ENCODE results near the gene THEMIS2.
"Not testable (repeated sequence)": the region's sequence is repeated elsewhere in the genome, so short reads cannot be mapped to it uniquely, and the experiment has no call there.

The THEMIS2 gene

GRCh38 chr1:27862671-27863537 lies 9.4 kb upstream of the THEMIS2 start:
- no peak for DNase-seq (ENCODE audit: low spot score)

- no peak for DNase-seq (ENCODE audit: low spot score)
Measured at GRCh38 chr1:27863538-27863915, 8.8 kb upstream of the THEMIS2 start.

- no peak for DNase-seq (ENCODE audit: low spot score)
Measured at GRCh38 chr1:27864264-27864895, 8.0 kb upstream of the THEMIS2 start.

- no peak for DNase-seq (ENCODE audit: low spot score)
Measured at GRCh38 chr1:27865821-27866220, 6.5 kb upstream of the THEMIS2 start.

- no peak for DNase-seq (ENCODE audit: low spot score)
Measured at GRCh38 chr1:27868556-27868931, 3.8 kb upstream of the THEMIS2 start.

GRCh38 chr1:27868932-27869718 lies 3.2 kb upstream of the THEMIS2 start:
- DNase-seq (ENCODE audit: low spot score): peak; percentile 60

DNA sequence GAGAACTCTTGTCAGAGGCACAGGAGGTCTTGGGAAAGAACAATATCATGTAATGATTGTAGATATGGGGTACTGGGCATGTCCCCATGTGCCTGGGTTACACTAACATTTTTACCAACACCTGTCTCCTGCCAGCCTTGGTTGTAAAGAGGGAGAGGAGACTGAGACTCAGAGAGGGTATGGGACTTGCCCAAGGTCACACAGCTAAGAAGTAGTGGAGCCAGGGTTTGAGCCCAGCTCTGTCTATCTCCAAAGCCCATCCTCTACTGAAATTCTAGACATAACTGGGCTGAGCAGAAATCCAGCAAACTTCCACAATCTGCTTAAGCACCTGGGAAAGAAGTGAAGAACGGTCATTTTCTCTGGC lies 2.6 kb upstream of the THEMIS2 start:
- DNase-seq (ENCODE audit: low spot score): no peak

- DNase-seq (ENCODE audit: low spot score): not testable (repeated sequence)
Measured at GRCh38 chr1:27871076-27871475, 1.3 kb upstream of the THEMIS2 start.

DNA sequence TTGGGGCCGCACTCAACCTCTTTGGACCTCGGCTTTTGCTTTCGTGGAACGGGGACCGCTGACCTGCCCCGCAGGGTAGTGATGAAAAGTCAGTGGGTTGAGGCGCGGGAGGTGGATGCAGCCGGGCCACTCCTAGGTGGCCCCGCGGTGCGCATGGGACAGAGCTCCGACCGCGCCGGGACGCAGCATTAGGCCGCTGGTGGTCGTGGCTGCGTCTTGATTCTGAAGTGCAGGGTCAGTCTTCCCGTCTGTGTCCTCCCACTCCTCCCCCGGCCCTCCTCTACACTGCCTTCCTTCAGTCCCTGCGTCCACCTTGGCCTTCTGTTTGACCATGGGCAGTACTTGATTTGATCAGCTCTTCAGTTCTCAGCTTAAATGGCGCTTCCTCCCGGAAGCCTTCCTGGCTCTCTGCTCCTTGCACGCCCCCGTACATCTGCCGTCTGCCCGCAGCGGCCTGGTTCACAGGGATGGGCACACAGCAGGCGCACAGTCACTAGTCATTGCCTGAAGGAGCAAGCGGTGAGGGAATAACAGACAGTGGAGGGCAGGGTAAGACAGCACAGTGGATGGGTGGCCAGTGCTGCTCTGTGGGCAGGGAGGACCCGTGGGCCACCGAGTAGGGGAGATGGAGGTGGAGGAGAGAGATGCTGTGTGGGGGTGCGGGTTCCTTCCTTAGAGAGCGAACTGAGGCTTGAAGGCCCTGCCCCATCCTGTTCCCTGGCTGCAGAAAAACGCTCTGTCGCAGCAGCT lies 633 bp downstream of the THEMIS2 start:
- DNase-seq (ENCODE audit: low spot score): peak; percentile 54

GRCh38 chr1:27873671-27874384 lies 1.5 kb downstream of the THEMIS2 start:
- DNase-seq (ENCODE audit: low spot score): no peak

DNA sequence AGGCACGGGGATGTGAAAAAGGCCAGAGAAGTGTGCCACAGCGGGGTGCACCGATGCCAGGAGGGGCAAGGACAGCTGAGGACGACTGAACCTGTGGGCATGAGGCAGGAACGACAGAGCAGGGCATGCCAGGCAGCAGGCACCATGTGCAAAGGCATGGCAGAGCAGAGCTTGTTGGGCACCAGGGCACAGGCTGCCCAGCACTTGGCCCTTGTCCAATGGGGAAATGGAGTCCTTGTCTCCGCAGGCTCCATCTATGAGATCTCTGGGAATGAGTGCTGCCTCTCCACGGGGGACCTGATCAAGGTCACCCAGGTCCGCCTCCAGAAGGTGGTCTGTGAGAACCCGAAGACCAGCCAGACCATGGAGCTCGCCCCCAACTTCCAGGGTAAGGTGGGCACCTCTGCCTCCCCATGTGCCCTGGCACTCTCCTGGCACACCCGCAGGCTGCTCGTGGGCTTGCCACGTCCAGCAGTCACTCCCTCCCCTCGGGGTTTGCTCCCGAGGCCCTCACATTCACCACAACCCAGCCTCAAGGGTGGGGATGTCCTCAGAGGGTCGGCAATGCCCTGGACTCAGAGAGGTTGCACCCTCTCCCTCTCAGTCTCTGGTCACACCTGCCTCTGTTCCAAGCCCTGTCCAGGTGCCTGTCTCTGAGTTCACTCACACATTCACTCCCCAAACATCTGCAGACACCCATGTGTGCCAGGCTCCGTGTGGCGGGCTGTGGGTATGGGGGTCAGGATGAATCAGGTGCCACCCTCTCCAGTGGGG lies 4.2 kb downstream of the THEMIS2 start:
- no peak for DNase-seq (ENCODE audit: low spot score)

GRCh38 chr1:27877115-27877416 lies 4.7 kb downstream of the THEMIS2 start:
- DNase-seq (ENCODE audit: low spot score): no peak

GRCh38 chr1:27878039-27878438 lies 5.7 kb downstream of the THEMIS2 start:
- DNase-seq (ENCODE audit: low spot score): no peak

GRCh38 chr1:27878787-27879335 lies 6.5 kb downstream of the THEMIS2 start:
- DNase-seq (ENCODE audit: low spot score): no peak

GRCh38 chr1:27879374-27880082 lies 7.2 kb downstream of the THEMIS2 start:
- no peak for DNase-seq (ENCODE audit: low spot score)

DNA sequence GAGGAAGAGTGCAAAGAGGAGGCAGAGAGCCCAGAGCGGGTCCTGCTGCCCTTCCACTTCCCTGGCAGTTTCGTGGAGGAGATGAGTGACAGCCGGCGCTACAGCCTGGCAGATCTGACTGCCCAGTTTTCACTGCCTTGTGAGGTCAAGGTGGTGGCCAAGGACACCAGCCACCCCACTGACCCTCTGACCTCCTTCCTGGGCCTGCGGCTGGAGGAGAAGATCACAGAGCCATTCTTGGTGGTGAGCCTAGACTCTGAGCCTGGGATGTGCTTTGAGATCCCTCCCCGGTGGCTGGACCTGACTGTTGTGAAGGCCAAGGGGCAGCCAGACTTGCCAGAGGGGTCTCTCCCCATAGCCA lies 10.2 kb downstream of the THEMIS2 start:
- no peak for DNase-seq (ENCODE audit: low spot score)

DNA sequence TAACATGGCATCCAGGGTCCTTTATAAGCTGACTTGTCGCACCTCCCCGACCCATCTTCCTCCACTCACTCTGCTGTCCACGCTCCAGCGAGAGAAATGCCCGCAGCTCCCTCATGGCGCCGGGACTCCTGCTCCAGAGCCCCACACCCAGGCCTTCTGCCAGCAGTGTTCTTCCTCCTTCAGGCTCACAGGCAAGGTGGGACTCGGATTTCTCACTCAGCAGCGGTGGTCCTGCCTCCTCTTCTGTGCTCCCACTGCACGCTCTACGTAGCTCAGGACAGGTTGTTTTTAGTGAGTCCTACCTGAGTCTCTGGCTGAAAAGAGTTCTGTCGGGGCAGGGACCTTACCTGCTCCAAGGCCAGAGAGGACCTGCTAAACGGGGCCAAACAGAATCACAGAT lies 11.2 kb downstream of the THEMIS2 start:
- no peak for DNase-seq (ENCODE audit: low spot score)

DNA sequence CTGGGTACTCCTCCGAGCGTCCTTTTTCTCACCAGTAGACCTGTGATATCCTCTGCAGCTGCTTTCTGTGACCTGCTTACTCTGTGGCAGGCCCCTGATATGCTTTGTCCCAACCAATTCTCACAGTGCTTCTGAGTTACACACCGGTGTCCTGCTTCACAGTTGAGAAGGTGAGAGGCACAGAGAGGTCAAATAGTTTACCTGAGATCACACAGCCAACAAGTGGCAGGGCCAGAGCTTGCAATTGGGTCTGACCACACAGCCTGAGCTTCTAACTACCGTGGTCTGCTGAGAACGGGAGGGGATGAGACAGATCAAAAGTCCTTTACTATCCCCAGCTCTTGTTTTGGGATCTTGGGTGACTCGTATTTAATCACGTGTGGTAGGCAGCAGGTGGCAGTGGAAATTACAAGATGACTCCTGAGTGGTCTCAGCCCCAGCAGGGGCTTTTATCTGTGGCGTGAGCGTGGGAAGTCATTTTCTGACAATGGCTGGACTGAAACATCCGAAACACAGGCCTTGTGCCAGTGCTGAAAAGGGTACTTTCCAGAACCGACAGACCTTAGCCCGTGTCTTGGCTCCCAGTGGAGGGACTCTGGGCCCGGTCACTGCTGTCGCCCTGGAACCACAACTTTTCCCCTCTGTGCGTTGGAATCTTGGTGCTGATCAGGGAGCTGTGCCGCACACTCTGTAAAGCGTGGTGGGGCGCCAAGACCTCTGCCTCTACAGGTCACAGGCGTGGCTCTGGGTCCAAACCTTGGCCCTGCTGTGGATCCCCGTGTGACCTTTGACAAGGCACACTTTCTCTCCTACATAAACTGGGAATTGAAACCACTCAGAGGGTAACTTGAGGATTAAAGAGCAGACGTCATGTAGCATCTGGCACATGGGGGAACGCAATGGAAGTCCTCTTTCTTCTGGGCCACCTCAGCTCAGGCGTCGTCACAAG lies 11.9 kb downstream of the THEMIS2 start:
- DNase-seq (ENCODE audit: low spot score): no peak

DNA sequence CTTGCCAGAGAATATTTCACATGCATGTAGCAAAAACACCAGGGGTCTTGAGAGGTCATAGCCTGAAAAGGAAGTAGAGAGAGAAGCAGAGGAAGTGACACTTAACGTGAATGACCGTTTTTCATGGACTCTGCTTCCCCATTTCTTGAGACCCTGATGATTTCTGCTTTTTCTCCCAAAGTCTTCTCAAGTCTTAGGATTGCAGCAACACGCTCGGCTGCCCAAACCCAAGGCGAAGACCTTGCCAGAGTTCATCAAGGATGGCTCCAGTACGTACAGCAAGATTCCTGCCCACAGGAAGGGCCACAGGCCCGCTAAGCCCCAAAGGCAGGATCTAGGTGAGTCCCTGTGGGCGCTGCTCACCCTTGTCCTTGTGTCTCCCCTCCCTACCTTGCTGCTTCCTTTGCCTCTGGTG lies 12.8 kb downstream of the THEMIS2 start:
- DNase-seq (ENCODE audit: low spot score): no peak

Data from hematopoietic multipotent progenitor cell treated with erythropoietin and hydrocortisone succinate and interleukin-3 and kit ligand, for 15 days (in vitro differentiated cells).